NCI-H2081 (cell line): ENCODE data around the gene C14orf93.

Source experiments
- DNase-seq, 2 experiments: peaks; one replicate each; lab custom pipeline; 2025; lab: John Stamatoyannopoulos, UW

The C14orf93 gene

GRCh38 chr14:23045419-23046357 is 35.7 kb upstream of the C14orf93 start:
- DNase-seq: no peak

- no peak for DNase-seq
These were observed 34.9 kb upstream of the C14orf93 start for GRCh38 chr14:23044840-23045239.

- DNase-seq: no peak
These were observed 33.8 kb upstream of the C14orf93 start for GRCh38 chr14:23043754-23044153.

GRCh38 chr14:23043145-23043544 is 33.2 kb upstream of the C14orf93 start:
- no peak for DNase-seq

GRCh38 chr14:23042162-23042965 is 32.4 kb upstream of the C14orf93 start, which contains the start of gene PSMB11:
Gene PSMB11 (plus strand): TSS chr14:23042212. CDS start chr14:23042226, 14 bp downstream.
- DNase-seq: no peak

GRCh38 chr14:23041729-23042128 is 31.8 kb upstream of the C14orf93 start:
- DNase-seq: no peak

- DNase-seq: no peak
These were observed 30.2 kb upstream of the C14orf93 start for GRCh38 chr14:23040100-23040499.

- no peak for DNase-seq
These were observed 25.6 kb upstream of the C14orf93 start for GRCh38 chr14:23035303-23036144.

GRCh38 chr14:23034498-23035302 is 24.8 kb upstream of the C14orf93 start, which contains the start of gene PSMB5:
Gene PSMB5 (minus strand): TSS chr14:23034900. CDS start chr14:23034881, 19 bp downstream.
- DNase-seq: no peak

- no peak for DNase-seq
These were observed 24.0 kb upstream of the C14orf93 start for GRCh38 chr14:23033801-23034497.

GRCh38 chr14:23033251-23033727 is 23.3 kb upstream of the C14orf93 start:
- DNase-seq: no peak

GRCh38 chr14:23030936-23031335 is 21.0 kb upstream of the C14orf93 start:
- DNase-seq: no peak

- DNase-seq: no peak
These were observed 18.9 kb upstream of the C14orf93 start for GRCh38 chr14:23028799-23029198.

- DNase-seq: no peak
These were observed 15.3 kb upstream of the C14orf93 start for GRCh38 chr14:23025151-23025814.

- DNase-seq: no peak
These were observed 14.7 kb upstream of the C14orf93 start for GRCh38 chr14:23024612-23025075.

GRCh38 chr14:23023795-23024152 is 13.8 kb upstream of the C14orf93 start:
- DNase-seq: no peak

- DNase-seq: no peak
These were observed 13.3 kb upstream of the C14orf93 start for GRCh38 chr14:23023022-23023794.

- DNase-seq: no peak
These were observed 12.0 kb upstream of the C14orf93 start for GRCh38 chr14:23021889-23022442.
